ENCODE measurements around the gene GPC3.

The GPC3 gene

GRCh38 chrX:133587071-133587470 lies 398.3 kb downstream of the GPC3 start:
- TF ChIP-seq, protein P1, sequence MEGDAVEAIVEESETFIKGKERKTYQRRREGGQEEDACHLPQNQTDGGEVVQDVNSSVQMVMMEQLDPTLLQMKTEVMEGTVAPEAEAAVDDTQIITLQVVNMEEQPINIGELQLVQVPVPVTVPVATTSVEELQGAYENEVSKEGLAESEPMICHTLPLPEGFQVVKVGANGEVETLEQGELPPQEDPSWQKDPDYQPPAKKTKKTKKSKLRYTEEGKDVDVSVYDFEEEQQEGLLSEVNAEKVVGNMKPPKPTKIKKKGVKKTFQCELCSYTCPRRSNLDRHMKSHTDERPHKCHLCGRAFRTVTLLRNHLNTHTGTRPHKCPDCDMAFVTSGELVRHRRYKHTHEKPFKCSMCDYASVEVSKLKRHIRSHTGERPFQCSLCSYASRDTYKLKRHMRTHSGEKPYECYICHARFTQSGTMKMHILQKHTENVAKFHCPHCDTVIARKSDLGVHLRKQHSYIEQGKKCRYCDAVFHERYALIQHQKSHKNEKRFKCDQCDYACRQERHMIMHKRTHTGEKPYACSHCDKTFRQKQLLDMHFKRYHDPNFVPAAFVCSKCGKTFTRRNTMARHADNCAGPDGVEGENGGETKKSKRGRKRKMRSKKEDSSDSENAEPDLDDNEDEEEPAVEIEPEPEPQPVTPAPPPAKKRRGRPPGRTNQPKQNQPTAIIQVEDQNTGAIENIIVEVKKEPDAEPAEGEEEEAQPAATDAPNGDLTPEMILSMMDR (IDR thresholded peaks at IDR 0.05; ENCODE audit: low read depth, low read length, missing control alignments) = no peak
- no peak overlapping the region for H3K4me3 ChIP-seq (replicated peaks; ENCODE audit: low read depth, low read length)
- no peak for DNase-seq (ENCODE audit: extremely low read depth, low read depth)

- TF ChIP-seq, protein P1 (IDR thresholded peaks at IDR 0.05; ENCODE audit: low read depth, low read length, missing control alignments) = no peak
- H3K4me3 ChIP-seq (replicated peaks; ENCODE audit: low read depth, low read length) = no peak overlapping the region
- no peak for DNase-seq (ENCODE audit: extremely low read depth, low read depth)
Measured at GRCh38 chrX:133586443-133586842, 399.0 kb downstream of the GPC3 start.

DNA sequence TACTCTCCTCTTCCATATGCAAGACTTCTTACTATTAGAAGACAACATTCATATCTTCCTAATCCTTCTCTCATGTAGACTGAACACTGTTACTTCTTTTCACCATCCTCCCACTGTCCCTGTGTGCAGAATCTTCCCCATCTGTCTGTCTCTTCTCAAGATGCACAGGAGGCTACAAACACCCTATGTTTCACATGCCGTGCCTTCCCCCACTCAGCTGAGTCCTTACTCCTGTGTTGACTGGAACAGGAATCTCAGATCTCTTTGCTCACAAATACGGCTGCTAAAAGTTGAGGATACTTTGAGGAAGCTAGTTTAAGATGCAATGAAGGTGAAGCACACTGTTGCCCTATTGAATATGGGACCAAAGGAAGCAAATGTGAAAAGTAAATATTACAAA lies 401.6 kb downstream of the GPC3 start:
- TF ChIP-seq, protein P1 (IDR thresholded peaks at IDR 0.05; ENCODE audit: low read depth, low read length, missing control alignments) = no peak
- no peak for DNase-seq (ENCODE audit: extremely low read depth, low read depth)
- no peak overlapping the region for H3K4me3 ChIP-seq (replicated peaks; ENCODE audit: low read depth, low read length)

GRCh38 chrX:133580625-133581024 lies 404.8 kb downstream of the GPC3 start:
- no peak for DNase-seq (ENCODE audit: extremely low read depth, low read depth)
- TF ChIP-seq, protein P1 (IDR thresholded peaks at IDR 0.05; ENCODE audit: low read depth, low read length, missing control alignments) = no peak
- no peak overlapping the region for H3K4me3 ChIP-seq (replicated peaks; ENCODE audit: low read depth, low read length)

DNA sequence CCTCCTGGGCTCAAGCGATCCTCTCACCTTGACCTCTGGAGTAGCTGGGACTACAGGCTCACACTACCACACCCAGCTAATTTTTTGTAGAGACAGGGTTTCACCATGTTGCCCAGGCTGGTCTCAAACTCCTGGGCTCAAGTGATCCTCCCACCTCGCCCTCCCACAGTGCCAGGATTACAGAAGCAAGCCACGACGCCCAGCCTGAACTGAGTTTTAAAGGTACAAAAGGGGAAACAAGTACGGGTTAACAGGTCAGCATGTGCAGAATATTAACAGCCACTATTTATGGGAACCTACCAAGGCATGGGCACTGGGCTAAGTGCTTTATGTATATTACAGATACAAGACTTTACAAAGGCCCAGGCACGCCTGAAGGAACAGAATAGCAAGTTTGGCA lies 405.8 kb downstream of the GPC3 start:
- TF ChIP-seq, protein P1 (IDR thresholded peaks at IDR 0.05; ENCODE audit: low read depth, low read length, missing control alignments) = no peak

GRCh38 chrX:133576876-133577275 lies 408.5 kb downstream of the GPC3 start:
- TF ChIP-seq, protein P1 (IDR thresholded peaks at IDR 0.05; ENCODE audit: low read depth, low read length, missing control alignments) = no peak
- H3K4me3 ChIP-seq (replicated peaks; ENCODE audit: low read depth, low read length) = no peak overlapping the region
- DNase-seq (ENCODE audit: extremely low read depth, low read depth) = no peak

More for the DNA sequence above, 405.8 kb downstream of the GPC3 start:
- DNase-seq (ENCODE audit: extremely low read depth, low read depth) = no peak
- H3K4me3 ChIP-seq (replicated peaks; ENCODE audit: low read depth, low read length) = no peak overlapping the region

- TF ChIP-seq, protein P1 (IDR thresholded peaks at IDR 0.05; ENCODE audit: low read depth, low read length, missing control alignments) = no peak
- no peak for DNase-seq (ENCODE audit: extremely low read depth, low read depth)
- no peak overlapping the region for H3K4me3 ChIP-seq (replicated peaks; ENCODE audit: low read depth, low read length)
Measured at GRCh38 chrX:133575501-133576136, 409.8 kb downstream of the GPC3 start.

Measured in HFF-Myc (cell line).